Retinal pigment epithelial cell (primary cell): Measurements from ENCODE around the gene CTNNA2.

Experiments used
- DNase-seq: peaks from one replicate; pipeline ENCODE4 v3.0.0-alpha.2; 2010; ENCODE audit warnings: low read depth
- H3K4me3 ChIP-seq: 2 replicates; pipeline ENCODE4 v1.5.1; 2011; ENCODE audit warnings: mild to moderate bottlenecking, low read length, control low read depth, moderate library complexity
- CTCF ChIP-seq: conservative IDR thresholded peaks from 2 replicates; pipeline ENCODE4 v1.5.1; 2011; ENCODE audit warnings: low read depth, low read length, control low read depth, inconsistent platforms

CTNNA2 gene

GRCh38 chr2:80417737-80418136 lies 904.9 kb downstream of the CTNNA2 start:
- TF ChIP-seq CTCF, result no peak
- DNase-seq, result no peak
- H3K4me3 ChIP-seq, result no peak overlapping the region

GRCh38 chr2:80420530-80421208 lies 907.8 kb downstream of the CTNNA2 start:
- no peak for TF ChIP-seq CTCF

GRCh38 chr2:80429251-80429650 lies 916.4 kb downstream of the CTNNA2 start:
- no peak for DNase-seq
- no peak overlapping the region for H3K4me3 ChIP-seq
- TF ChIP-seq CTCF, result no peak

More at GRCh38 chr2:80420530-80421208, 907.8 kb downstream of the CTNNA2 start:
- H3K4me3 ChIP-seq, result no peak overlapping the region
- no peak for DNase-seq

- TF ChIP-seq CTCF, result no peak
- DNase-seq, result no peak
- no peak overlapping the region for H3K4me3 ChIP-seq
Observed at GRCh38 chr2:80437959-80438358, 925.1 kb downstream of the CTNNA2 start.

GRCh38 chr2:80438686-80439085 lies 925.8 kb downstream of the CTNNA2 start:
- DNase-seq, result no peak
- TF ChIP-seq CTCF, result no peak
- no peak overlapping the region for H3K4me3 ChIP-seq

GRCh38 chr2:80454628-80455027 lies 941.8 kb downstream of the CTNNA2 start:
- no peak overlapping the region for H3K4me3 ChIP-seq
- no peak for DNase-seq
- no peak for TF ChIP-seq CTCF

- DNase-seq, result no peak
- TF ChIP-seq CTCF, result no peak
- no peak overlapping the region for H3K4me3 ChIP-seq
Observed at GRCh38 chr2:80459028-80459427, 946.2 kb downstream of the CTNNA2 start.
